Lung (tissue), 12 donors: ENCODE measurements around the gene POLN. TPM values are rescaled to one million over a fixed set of nuclear protein-coding genes. Genes with fewer than 3 reads are reported as not detected.

ENCODE experiments used
- ATAC-seq: fragments of 200-7000 bp; cut with Tn5 transposase; one replicate; pipeline ENCODE4 v1.9.1; 2020; ENCODE audit warnings: moderate number of reproducible peaks; ENCODE audit not compliant: insufficient read depth, low FRiP score
- DNase-seq, 3 donors: peaks; one replicate each; pipeline ENCODE4 v3.0.0-alpha.2; 2013 to 2017
- H3K27ac ChIP-seq, 2 donors: one replicate each; pipeline ENCODE4 v1.5.1; 2013; ENCODE audit warnings: mild to moderate bottlenecking in 2 of 2, moderate library complexity in 2 of 2, control low read depth in 1 of 2, inconsistent platforms in 1 of 2, low read depth in 1 of 2, low read length in 1 of 2
- H3K27me3 ChIP-seq, 3 donors: one replicate each; pipeline ENCODE4 v1.5.1; 2013; ENCODE audit warnings: low read length in 2 of 3; ENCODE audit not compliant: control insufficient read depth in 3 of 3, insufficient read depth in 3 of 3
- H3K36me3 ChIP-seq, 4 donors: one replicate each; pipeline ENCODE4 v1.5.1; 2013; ENCODE audit warnings: low read length in 4 of 4, mild to moderate bottlenecking in 1 of 4, moderate library complexity in 1 of 4; ENCODE audit not compliant: control insufficient read depth in 4 of 4, insufficient read depth in 4 of 4
- H3K4me1 ChIP-seq, 5 donors: one replicate each; pipeline ENCODE4 v1.5.1; 2013; ENCODE audit warnings: low read length in 5 of 5, mild to moderate bottlenecking in 2 of 5, moderate library complexity in 1 of 5; ENCODE audit not compliant: control insufficient read depth in 5 of 5, insufficient read depth in 5 of 5
- H3K4me3 ChIP-seq: one replicate; pipeline ENCODE4 v1.5.1; 2013; ENCODE audit warnings: mild to moderate bottlenecking, control low read depth, moderate library complexity
- H3K9ac ChIP-seq, 2 donors: one replicate each; pipeline ENCODE4 v1.5.1; 2013; ENCODE audit warnings: low read length in 2 of 2, control low read depth in 1 of 2; ENCODE audit not compliant: insufficient read depth in 1 of 2
- H3K9me3 ChIP-seq, 4 donors: one replicate each; pipeline ENCODE4 v1.5.1; 2013; ENCODE audit warnings: low read length in 3 of 4, mild to moderate bottlenecking in 1 of 4, moderate library complexity in 1 of 4; ENCODE audit not compliant: control insufficient read depth in 4 of 4, insufficient read depth in 3 of 4
- CTCF ChIP-seq: IDR thresholded peaks from 2 replicates; pipeline ENCODE4 v1.5.1; 2012; ENCODE audit warnings: mild to moderate bottlenecking; ENCODE audit errors: control extremely low read depth, extremely low read depth
- WGBS, 2 donors: extraction: QIAGEN DNeasy Blood & Tissue Kit; methylation state at CpG; one replicate each; pipeline ENCODE4 v1.1.7; 2013; 5-methylcytosine and 5-hydroxymethylcytosine counted together
- polyA plus RNA-seq, 2 donors: library from polyadenylated mRNA; stranded (reverse); fragments of 200-250 nt; gene quantifications; one replicate each; pipeline ENCODE4 v1.2.1, GENCODE V29; 2013
- total RNA-seq, 2 donors: library from RNA; depleted of rRNA in 1 of 2; stranded (reverse); fragments of >200 nt in 1 of 2; gene quantifications; one replicate each; pipeline ENCODE4 v1.2.1, GENCODE V29; 2014 to 2021
- donor health status: control.
- donor health status: control.
- donor health status: Bipolar disorder and iron deficiency.
- donor health status: healthy.
- donor health status: DM: yes; HTN: yes; CAD: no.

The POLN gene
- total and polyA plus RNA-seq, 4 donors: 0.68 to 3.7 (median 2.2) TPM

GRCh38 chr4:2247128-2248043 lies 5.5 kb upstream of the POLN start:
- ATAC-seq (no peak), DNase-seq (peak in 1 of 3 donors; percentile 10)
- Histone ChIP-seq H3K4me1 (peaks cover 0 to 9% (median 5%) of the 10 kb centered on the region in 5 donors), H3K9me3 (no peaks in the 10 kb centered on the region), H3K4me3 (no peak overlapping the region), H3K36me3 (peaks cover 3 to 50% (median 16%) of the 10 kb centered on the region in 4 donors), H3K9ac (no peak overlapping the region), H3K27ac (no peak overlapping the region), H3K27me3 (no peaks in the 10 kb centered on the region)
- 92 to 93% methylated on average over 38 to 42 of the region's 42 CpGs for WGBS, 2 donors
- TF ChIP-seq CTCF: no peak

- Histone ChIP-seq H3K4me3 (no peak overlapping the region), H3K27me3 (no peaks in the 10 kb centered on the region), H3K9ac (no peak overlapping the region), H3K9me3 (no peaks in the 10 kb centered on the region), H3K36me3 (peaks cover 3 to 42% (median 14%) of the 10 kb centered on the region in 4 donors), H3K4me1 (peaks cover 0 to 9% (median 5%) of the 10 kb centered on the region in 5 donors), H3K27ac (no peak overlapping the region)
- WGBS, 2 donors: 93 to 95% methylated on average over 19 of the region's 19 CpGs
- TF ChIP-seq CTCF: no peak
- peak in 1 of 3 donors; percentile 9 for DNase-seq
- no peak for ATAC-seq
Measured at GRCh38 chr4:2246384-2247127, 4.6 kb upstream of the POLN start.

GRCh38 chr4:2245787-2246275 lies 3.9 kb upstream of the POLN start:
- DNase-seq: no peak

More at GRCh38 chr4:2245787-2246275, 3.9 kb upstream of the POLN start:
- ATAC-seq: no peak
- Histone ChIP-seq H3K9ac (no peak overlapping the region), H3K36me3 (peaks cover under 1 to 35% (median 10%) of the 10 kb centered on the region in 4 donors), H3K27ac (peak overlapping the region in 1 of 2 donors; percentile 65), H3K4me3 (no peak overlapping the region), H3K9me3 (no peaks in the 10 kb centered on the region), H3K4me1 (peaks cover 0 to 14% (median 5%) of the 10 kb centered on the region in 5 donors), H3K27me3 (no peaks in the 10 kb centered on the region)
- no peak for TF ChIP-seq CTCF
- WGBS, 2 donors: 80 to 91% methylated on average over 7 of the region's 7 CpGs
